Activated CD4-positive, alpha-beta T cell treated with anti-CD3 and anti-CD28 coated beads for 1 hour (primary cell): ENCODE results near the gene ATP1A1.
A peak's percentile ranks its signal among the peaks of the same experiment; 100 is the strongest.

Experiments used
- DNase-seq: peaks from one replicate; pipeline ENCODE4 v3.0.0-alpha.2; 2020

Gene ATP1A1

DNA sequence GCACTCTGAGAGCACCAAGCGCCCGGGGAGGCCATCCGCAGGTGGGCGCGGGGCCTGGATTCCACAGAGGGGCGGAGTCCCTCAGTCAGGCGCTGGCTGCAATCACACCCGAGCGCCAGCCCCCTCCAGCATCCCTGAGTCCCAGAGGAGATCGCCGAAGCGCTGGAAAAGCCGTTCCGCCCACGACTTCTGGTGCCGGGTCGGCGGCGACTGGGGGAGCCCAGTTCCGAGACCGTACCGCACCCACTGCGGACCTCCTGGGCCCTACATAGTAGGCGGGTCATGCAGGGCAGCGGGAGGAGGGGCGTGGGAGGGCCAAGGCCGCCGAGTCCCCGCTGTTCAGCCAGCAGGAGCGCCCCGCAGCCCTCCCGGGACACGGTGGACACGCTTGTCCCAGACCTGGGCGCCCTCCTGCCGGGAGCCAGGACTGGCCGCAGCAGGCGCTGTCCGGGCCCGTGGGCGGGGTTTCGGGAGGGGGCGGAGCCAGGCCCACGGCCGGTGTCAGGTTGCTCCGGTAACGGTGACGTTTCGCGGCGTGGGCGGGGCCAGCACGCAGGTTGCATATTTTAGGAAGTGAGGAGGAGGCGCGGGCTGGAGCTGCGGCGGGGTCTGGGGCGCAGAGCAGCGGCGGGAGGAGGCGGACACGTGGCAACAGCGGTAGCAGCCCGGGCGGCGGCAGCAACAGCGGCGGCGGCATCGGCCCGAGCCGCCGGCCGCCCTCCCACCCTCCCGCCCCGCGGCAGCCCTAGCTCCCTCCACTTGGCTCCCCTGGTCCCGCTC is at the start of gene ATP1A1:
TSS of gene ATP1A1 (plus strand) at position 594 of the 780 bp plus-strand sequence. CDS start 268 bp downstream, outside the sequence.
- peak; percentile 97 for DNase-seq

DNA sequence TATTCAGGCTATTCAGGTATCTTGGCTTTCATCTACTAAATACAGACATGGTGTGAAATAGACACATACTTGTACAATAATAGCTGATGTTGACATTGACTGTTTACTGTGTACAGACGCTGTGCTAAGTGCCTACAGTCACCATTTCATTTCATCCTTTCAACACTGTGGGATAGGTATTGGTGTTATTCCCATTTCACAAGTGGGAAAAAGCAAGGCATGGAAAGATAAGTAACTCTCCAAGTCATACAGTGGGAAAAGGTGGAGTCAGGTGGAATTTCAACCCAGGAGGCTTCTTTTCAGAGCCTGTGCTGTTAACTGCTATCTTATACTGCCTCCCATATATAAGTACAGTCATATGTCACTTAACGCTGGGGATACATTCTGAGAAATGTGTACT is 49.6 kb upstream of the ATP1A1 start:
- DNase-seq, result no peak

GRCh38 chr1:116324411-116324810 is 48.6 kb upstream of the ATP1A1 start:
- no peak for DNase-seq

- no peak for DNase-seq
Measured at GRCh38 chr1:116325104-116325503, 47.9 kb upstream of the ATP1A1 start.

- DNase-seq, result peak; percentile 11
Measured at GRCh38 chr1:116325922-116326321, 47.1 kb upstream of the ATP1A1 start.

DNA sequence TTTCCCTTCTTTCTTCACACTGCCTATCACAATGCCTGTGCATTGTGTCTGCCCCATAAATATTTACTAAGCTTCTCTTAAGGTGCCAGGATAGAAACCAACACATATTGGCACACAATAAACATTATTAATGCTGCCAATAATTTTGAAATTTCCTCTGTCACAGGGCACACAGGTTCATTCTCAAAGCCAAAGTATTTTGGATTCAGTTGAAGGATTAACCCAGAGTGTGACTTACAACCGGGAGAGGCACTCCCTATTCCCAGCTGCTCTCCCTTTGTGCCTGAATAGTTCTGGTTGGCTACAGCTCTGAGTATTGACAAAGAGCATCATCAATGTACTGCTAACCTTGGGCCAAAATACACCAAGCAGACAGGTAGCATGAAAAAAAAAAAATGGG is 46.6 kb upstream of the ATP1A1 start:
- no peak for DNase-seq

GRCh38 chr1:116328671-116329070 is 44.4 kb upstream of the ATP1A1 start:
- DNase-seq, result no peak

GRCh38 chr1:116329524-116330341 is 43.3 kb upstream of the ATP1A1 start:
- DNase-seq, result no peak

- DNase-seq, result no peak
Measured at GRCh38 chr1:116330342-116330652, 42.7 kb upstream of the ATP1A1 start.

GRCh38 chr1:116330846-116331245 is 42.2 kb upstream of the ATP1A1 start:
- no peak for DNase-seq

DNA sequence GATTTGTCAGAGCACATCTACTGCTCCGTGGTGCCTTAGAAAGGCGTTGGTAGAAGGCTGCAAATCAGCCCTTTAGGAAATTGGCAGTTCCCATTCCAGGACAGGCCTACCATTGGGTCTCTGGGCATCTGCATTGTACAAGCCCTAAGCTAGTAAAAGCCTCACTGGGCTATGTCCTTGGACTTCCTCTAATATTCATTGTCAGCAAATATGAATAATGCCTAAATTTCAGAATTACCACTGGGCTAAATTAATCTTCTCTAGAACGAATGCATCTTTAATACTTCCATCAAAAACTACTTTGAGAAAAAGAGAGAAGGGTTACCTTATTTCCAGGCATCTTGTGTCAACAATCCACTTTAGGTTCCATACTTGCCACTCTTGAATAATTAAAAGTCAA is 41.5 kb upstream of the ATP1A1 start:
- DNase-seq, result no peak

DNA sequence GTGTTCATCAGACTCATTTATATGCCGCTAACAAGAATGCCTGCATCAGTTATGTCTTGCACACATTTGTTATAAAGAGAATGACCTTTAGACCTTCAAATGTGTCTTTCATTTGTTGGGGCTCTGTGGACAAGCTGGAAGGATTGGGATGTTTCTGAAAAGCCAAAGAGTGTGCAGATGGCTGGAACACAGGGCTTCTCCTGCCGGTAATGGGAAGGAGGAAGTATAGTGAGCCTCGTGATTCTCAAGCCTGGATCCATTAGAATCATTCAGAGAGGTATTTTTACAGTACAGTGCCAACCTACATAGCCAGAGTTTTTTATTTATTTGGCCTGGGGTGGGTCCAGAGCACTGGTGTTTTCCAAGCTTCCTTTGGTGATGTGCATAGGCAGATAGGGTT is 40.6 kb upstream of the ATP1A1 start:
- DNase-seq, result no peak

GRCh38 chr1:116333171-116334014 is 39.7 kb upstream of the ATP1A1 start:
- DNase-seq, result no peak

DNA sequence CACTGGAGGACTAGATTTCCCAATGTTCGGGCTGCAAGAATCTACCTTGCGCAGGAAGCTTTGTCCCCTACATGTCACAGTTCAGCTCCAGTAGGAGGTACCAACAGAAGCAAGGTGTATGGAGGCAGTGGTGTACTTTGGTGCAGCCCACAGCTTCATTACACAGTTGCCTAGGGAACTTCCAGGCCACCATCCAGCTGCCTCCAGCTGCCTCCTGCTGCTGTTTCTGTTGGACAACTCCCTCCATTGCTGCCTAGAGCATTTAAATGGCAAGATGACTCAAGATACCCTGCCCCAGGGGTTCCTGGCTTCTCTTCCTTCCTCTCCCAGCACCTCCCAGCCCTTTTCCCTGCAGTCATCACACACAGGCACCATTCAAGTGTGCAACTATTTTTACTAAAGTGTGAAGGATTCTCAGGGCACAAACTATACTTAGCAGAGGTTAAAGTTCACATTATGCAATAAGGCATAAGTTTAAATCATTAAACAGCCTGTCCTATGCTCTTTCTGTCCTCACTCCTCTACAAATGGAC is 39.0 kb upstream of the ATP1A1 start:
- no peak for DNase-seq

- DNase-seq, result no peak
Measured at GRCh38 chr1:116334868-116335635, 38.0 kb upstream of the ATP1A1 start.

DNA sequence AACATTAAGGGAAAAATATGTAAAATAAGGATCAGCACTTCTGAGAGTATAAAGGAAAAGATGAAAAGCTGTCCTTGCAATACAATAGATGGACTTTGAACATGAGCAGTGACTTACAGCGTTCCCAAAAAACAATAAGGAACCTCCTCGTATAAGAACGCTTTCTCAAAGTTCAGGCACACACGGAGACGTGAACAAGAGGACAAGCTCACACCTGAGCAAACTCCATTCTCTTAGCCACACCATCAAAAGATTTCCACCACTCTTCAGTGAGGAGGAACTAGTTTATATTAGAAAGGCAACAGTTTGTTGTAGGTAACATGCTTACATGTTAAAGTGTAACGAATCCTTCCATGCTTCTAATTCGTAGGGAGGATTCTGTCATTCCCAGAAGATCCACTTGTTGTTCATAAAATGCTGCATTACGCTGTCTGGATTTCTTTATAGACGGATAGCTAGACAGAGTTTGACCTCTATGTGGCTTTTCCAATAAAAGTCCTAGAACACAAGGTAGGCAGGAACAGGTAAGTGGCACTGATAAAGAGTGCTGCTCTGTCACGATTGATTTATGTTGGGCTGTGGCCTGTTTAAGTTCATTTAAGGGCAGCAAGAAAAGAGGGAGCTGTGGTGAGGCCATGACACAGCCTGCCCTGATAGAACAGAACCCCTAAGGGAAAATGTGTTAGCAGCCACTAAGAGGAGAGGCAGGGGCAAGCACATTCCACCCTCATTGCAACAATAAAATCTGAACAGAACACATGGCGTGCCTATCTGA is 37.0 kb upstream of the ATP1A1 start:
- DNase-seq, result no peak

DNA sequence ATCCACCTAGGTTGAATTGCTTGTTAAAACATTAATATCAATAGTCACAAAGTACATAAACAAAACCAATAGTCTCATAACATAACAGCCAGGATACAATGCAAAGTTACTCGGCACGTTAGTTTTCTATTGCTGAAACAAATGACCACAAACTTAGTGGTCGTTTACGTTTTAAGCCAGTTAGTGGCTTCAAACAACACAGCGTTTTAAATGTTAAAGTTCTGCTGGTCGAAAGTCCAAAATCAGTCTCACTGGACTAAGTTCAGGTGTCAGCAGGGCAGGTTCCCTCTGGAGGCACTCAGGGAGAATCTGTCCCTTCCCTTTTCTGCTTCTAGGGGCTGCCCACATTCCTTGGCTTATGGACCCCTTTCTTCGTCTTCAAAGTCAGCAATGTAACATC is 35.6 kb upstream of the ATP1A1 start:
- DNase-seq, result no peak

GRCh38 chr1:116338400-116338799 is 34.6 kb upstream of the ATP1A1 start:
- no peak for DNase-seq

GRCh38 chr1:116340506-116341231 is 32.4 kb upstream of the ATP1A1 start:
- DNase-seq, result no peak

DNA sequence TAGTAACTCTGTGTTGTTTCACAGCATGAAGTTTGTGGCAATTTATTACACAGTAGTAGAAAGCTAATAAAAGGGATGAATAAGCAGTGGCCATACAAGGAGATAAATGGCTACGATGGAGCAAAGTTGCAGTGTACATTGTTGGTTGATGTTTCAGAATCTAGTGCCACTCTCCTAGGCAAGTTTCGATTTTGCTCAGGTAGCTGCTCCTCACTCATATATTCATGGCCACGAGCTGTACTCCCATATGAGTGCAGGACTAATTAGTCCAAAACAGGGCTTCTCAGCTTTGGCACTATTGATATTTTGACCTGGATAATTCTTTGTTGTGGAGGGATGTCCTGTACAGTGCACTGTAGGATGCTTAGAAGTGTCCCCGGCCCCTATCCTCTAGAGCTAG is 30.0 kb upstream of the ATP1A1 start:
- DNase-seq, result no peak

- no peak for DNase-seq
Measured at GRCh38 chr1:116345011-116345410, 28.0 kb upstream of the ATP1A1 start.
